Measurements from ENCODE around the gene TXNDC9. TPM values are rescaled to one million over a fixed set of nuclear protein-coding genes. Genes with fewer than 3 reads are reported as not detected.
"Not testable (repeated sequence)": the region's sequence is repeated elsewhere in the genome, so short reads cannot be mapped to it uniquely, and the experiment has no call there.

TXNDC9 gene
- total and polyA plus RNA-seq, 2 donors (not counting 1 experiment from before 2014, with no cell fraction given) = 46.7 to 65.0 TPM

GRCh38 chr2:99278793-99279291 lies 57.3 kb downstream of the TXNDC9 start:
- no peak overlapping the region for H3K9ac ChIP-seq (ENCODE audit: insufficient read depth, low read length)
- no peaks in the 10 kb centered on the region for H3K27me3 ChIP-seq (ENCODE audit: control insufficient read depth, insufficient read depth, low read length)
- no peak overlapping the region for H3K4me2 ChIP-seq (ENCODE audit: extremely low read depth, insufficient read depth, low read length)
- H3K9me3 ChIP-seq (ENCODE audit: control insufficient read depth, insufficient read depth, low read depth, low read length) = no peaks in the 10 kb centered on the region
- H3K79me2 ChIP-seq (ENCODE audit: control insufficient read depth, insufficient read depth, low read length) = no peaks in the 10 kb centered on the region
- no peaks in the 10 kb centered on the region for H3K4me1 ChIP-seq (ENCODE audit: control insufficient read depth, extremely low read depth, insufficient read depth, low read length)
- H4K20me1 ChIP-seq (ENCODE audit: control insufficient read depth, extremely low read depth, insufficient read depth, low read length) = no peaks in the 10 kb centered on the region
- peak overlapping the region in 1 of 4 experiments; percentile 10 for H3K4me3 ChIP-seq (replicated peaks in 1 of 4; ENCODE audit: control extremely low read depth in 1 of 4, insufficient read depth in 1 of 4, low read depth in 3 of 4, low read length in 4 of 4)
- DNase-seq (ENCODE audit: low read depth in 2 of 2) = peak; percentile 74 to 96
- no peak for TF ChIP-seq CTCF (conservative IDR thresholded peaks at IDR 0.05 in 1 of 2, IDR thresholded peaks at IDR 0.05 in 1 of 2; ENCODE audit: low read depth in 1 of 2, low read length in 2 of 2)
- TF ChIP-seq EZH2 (IDR thresholded peaks at IDR 0.05; ENCODE audit: low read length, missing control alignments) = no peak
- no peak overlapping the region for H2AFZ ChIP-seq (ENCODE audit: low read length)
- no peaks in the 10 kb centered on the region for H3K36me3 ChIP-seq (ENCODE audit: control insufficient read depth, insufficient read depth, low read length)
- H3K27ac ChIP-seq (ENCODE audit: insufficient read depth, low read length) = no peak overlapping the region

- not testable (repeated sequence) for H3K27ac ChIP-seq (ENCODE audit: insufficient read depth, low read length); H2AFZ ChIP-seq (ENCODE audit: low read length); H3K9ac ChIP-seq (ENCODE audit: insufficient read depth, low read length); H3K36me3 ChIP-seq (ENCODE audit: control insufficient read depth, insufficient read depth, low read length); H3K79me2 ChIP-seq (ENCODE audit: control insufficient read depth, insufficient read depth, low read length); DNase-seq (ENCODE audit: low read depth in 2 of 2); H4K20me1 ChIP-seq (ENCODE audit: control insufficient read depth, extremely low read depth, insufficient read depth, low read length); H3K4me3 ChIP-seq (replicated peaks in 1 of 4; ENCODE audit: control extremely low read depth in 1 of 4, insufficient read depth in 1 of 4, low read depth in 3 of 4, low read length in 4 of 4); H3K4me2 ChIP-seq (ENCODE audit: extremely low read depth, insufficient read depth, low read length); H3K4me1 ChIP-seq (ENCODE audit: control insufficient read depth, extremely low read depth, insufficient read depth, low read length); H3K27me3 ChIP-seq (ENCODE audit: control insufficient read depth, insufficient read depth, low read length); H3K9me3 ChIP-seq (ENCODE audit: control insufficient read depth, insufficient read depth, low read depth, low read length)
Measured at GRCh38 chr2:99278195-99278765, 57.9 kb downstream of the TXNDC9 start.

GRCh38 chr2:99275882-99276281 lies 60.3 kb downstream of the TXNDC9 start:
- Histone ChIP-seq H3K27me3 (ENCODE audit: control insufficient read depth, insufficient read depth, low read length) (no peaks in the 10 kb centered on the region), H3K9ac (ENCODE audit: insufficient read depth, low read length) (no peak overlapping the region), H3K27ac (ENCODE audit: insufficient read depth, low read length) (no peak overlapping the region), H3K36me3 (ENCODE audit: control insufficient read depth, insufficient read depth, low read length) (no peaks in the 10 kb centered on the region), H4K20me1 (ENCODE audit: control insufficient read depth, extremely low read depth, insufficient read depth, low read length) (no peaks in the 10 kb centered on the region), H2AFZ (ENCODE audit: low read length) (no peak overlapping the region), H3K4me3 (replicated peaks in 1 of 4; ENCODE audit: control extremely low read depth in 1 of 4, insufficient read depth in 1 of 4, low read depth in 3 of 4, low read length in 4 of 4) (no peak overlapping the region), H3K4me2 (ENCODE audit: extremely low read depth, insufficient read depth, low read length) (no peak overlapping the region), H3K4me1 (ENCODE audit: control insufficient read depth, extremely low read depth, insufficient read depth, low read length) (no peaks in the 10 kb centered on the region), H3K9me3 (ENCODE audit: control insufficient read depth, insufficient read depth, low read depth, low read length) (no peaks in the 10 kb centered on the region), H3K79me2 (ENCODE audit: control insufficient read depth, insufficient read depth, low read length) (no peaks in the 10 kb centered on the region)
- no peak for DNase-seq (ENCODE audit: low read depth in 2 of 2)
- no peak for TF ChIP-seq CTCF (conservative IDR thresholded peaks at IDR 0.05 in 1 of 2, IDR thresholded peaks at IDR 0.05 in 1 of 2; ENCODE audit: low read depth in 1 of 2, low read length in 2 of 2)
- no peak for TF ChIP-seq EZH2 (IDR thresholded peaks at IDR 0.05; ENCODE audit: low read length, missing control alignments)

Other genes starting within 250 kb of the TXNDC9 start
- under 0.01 TPM in 1 of 2 replicates, not detected in the other for gene C2orf15, start 194.6 kb downstream of the TXNDC9 start, total RNA-seq
- gene C2orf15, start 194.6 kb downstream of the TXNDC9 start, polyA plus RNA-seq = 0.07 and 0.09 TPM in 2 replicates
- gene TSGA10, start 181.4 kb downstream of the TXNDC9 start, total RNA-seq = 5.3 and 5.9 TPM in 2 replicates
- 0.65 and 0.70 TPM in 2 replicates for gene TSGA10, start 181.4 kb downstream of the TXNDC9 start, polyA plus RNA-seq
- 7.6 and 10.5 TPM in 2 replicates for gene LIPT1, start 181.4 kb downstream of the TXNDC9 start, total RNA-seq
- gene LIPT1, start 181.4 kb downstream of the TXNDC9 start, polyA plus RNA-seq = 4.4 and 5.9 TPM in 2 replicates
- 27.1 and 28.8 TPM in 2 replicates for gene MITD1, start 155.3 kb downstream of the TXNDC9 start, total RNA-seq
- gene MITD1, start 155.3 kb downstream of the TXNDC9 start, polyA plus RNA-seq = 25.3 and 25.5 TPM in 2 replicates
- 34.9 and 39.3 TPM in 2 replicates for gene MRPL30, start 155.1 kb downstream of the TXNDC9 start, total RNA-seq
- gene MRPL30, start 155.1 kb downstream of the TXNDC9 start, polyA plus RNA-seq = 23.1 and 26.8 TPM in 2 replicates
- gene LYG2, start 80.7 kb downstream of the TXNDC9 start, total RNA-seq = not detected in 2 replicates
- gene LYG2, start 80.7 kb downstream of the TXNDC9 start, polyA plus RNA-seq = not detected in 2 replicates
- gene LYG1, start 35.1 kb downstream of the TXNDC9 start, total RNA-seq = 0.26 and 0.50 TPM in 2 replicates
- gene LYG1, start 35.1 kb downstream of the TXNDC9 start, polyA plus RNA-seq = 0.34 and 0.44 TPM in 2 replicates
- 18.5 and 22.8 TPM in 2 replicates for gene EIF5B, start 1.1 kb upstream of the TXNDC9 start, total RNA-seq
- 7.4 and 9.7 TPM in 2 replicates for gene EIF5B, start 1.1 kb upstream of the TXNDC9 start, polyA plus RNA-seq
- gene REV1, start 153.7 kb upstream of the TXNDC9 start, total RNA-seq = 32.1 and 39.3 TPM in 2 replicates
- 13.9 and 19.3 TPM in 2 replicates for gene REV1, start 153.7 kb upstream of the TXNDC9 start, polyA plus RNA-seq

All from fibroblast of lung (primary cell).